Type B pancreatic cell (in vitro differentiated cells): ENCODE data around the gene GPC6. TPM values are rescaled to one million over a fixed set of nuclear protein-coding genes. Genes with fewer than 3 reads are reported as not detected.

ENCODE experiments used
- DNase-seq: peaks from one replicate; pipeline ENCODE4 v3.0.0; 2021; ENCODE audit warnings: mixed read lengths; ENCODE audit not compliant: unreplicated experiment; ENCODE audit errors: extremely low spot score
- H3K27ac Mint-ChIP-seq: 2 replicates; pipeline ENCODE4 v1.8.0; 2021; ENCODE audit warnings: mild to moderate bottlenecking, mixed read lengths
- H3K27me3 Mint-ChIP-seq: 2 replicates; pipeline ENCODE4 v1.8.0; 2021; ENCODE audit warnings: mixed read lengths
- H3K36me3 Mint-ChIP-seq: 2 replicates; pipeline ENCODE4 v1.8.0; 2021; ENCODE audit warnings: mixed read lengths
- H3K4me1 Mint-ChIP-seq: one replicate; pipeline ENCODE4 v1.8.0; 2021; ENCODE audit warnings: mixed read lengths; ENCODE audit not compliant: unreplicated experiment
- H3K4me3 Mint-ChIP-seq: 2 replicates; pipeline ENCODE4 v1.8.0; 2021; ENCODE audit warnings: mild to moderate bottlenecking, mixed read lengths
- H3K9me3 Mint-ChIP-seq: 2 replicates; pipeline ENCODE4 v1.8.0; 2021; ENCODE audit warnings: mixed read lengths
- CTCF ChIP-seq: fragments of 200-600 bp; sonication (generic); conservative IDR thresholded peaks from 2 replicates; pipeline ENCODE4 v1.5.0; 2021; ENCODE audit warnings: antibody characterized with exemption, mild to moderate bottlenecking
- total RNA-seq: library from RNA; stranded (reverse); gene quantifications from 2 replicates; pipeline ENCODE4 v1.2.1, GENCODE V29; 2021; ENCODE audit warnings: low replicate concordance

Gene GPC6
- total RNA-seq, 1 donor from 2014 or later = 30.5 TPM

DNA sequence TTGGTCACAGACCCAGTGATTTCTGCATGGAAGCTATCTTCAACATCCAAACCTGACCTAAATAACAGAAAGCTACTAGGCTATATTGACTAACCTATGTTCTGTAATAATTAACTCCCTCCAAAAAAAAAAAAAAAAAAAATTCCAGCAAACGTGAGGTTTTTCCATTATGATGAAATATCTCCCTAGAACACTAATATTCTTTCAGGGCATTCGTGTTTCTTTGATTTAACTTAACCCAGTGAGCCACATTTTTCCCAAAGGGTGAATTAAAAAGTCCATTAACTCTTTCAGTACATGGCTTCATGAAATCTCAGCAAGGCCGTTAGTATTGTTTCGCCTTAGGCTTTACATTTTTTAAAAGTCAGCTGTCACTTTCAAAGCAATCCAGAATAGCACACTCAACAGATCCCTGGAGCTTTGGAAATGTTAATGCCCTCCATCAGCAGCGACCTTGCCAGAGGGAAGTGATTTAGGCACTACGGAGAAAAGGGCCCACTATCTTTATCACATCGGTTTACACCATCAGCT, 1077.1 kb downstream of the GPC6 start:
- no peak for DNase-seq
- Mint-ChIP-seq H3K4me3 (no peak overlapping the region), H3K27ac (no peak overlapping the region), H3K9me3 (no peaks in the 10 kb centered on the region), H3K27me3 (peaks cover 12% of the 10 kb centered on the region), H3K36me3 (no peaks in the 10 kb centered on the region), H3K4me1 (peaks cover 8% of the 10 kb centered on the region)
- no peak for TF ChIP-seq CTCF

DNA sequence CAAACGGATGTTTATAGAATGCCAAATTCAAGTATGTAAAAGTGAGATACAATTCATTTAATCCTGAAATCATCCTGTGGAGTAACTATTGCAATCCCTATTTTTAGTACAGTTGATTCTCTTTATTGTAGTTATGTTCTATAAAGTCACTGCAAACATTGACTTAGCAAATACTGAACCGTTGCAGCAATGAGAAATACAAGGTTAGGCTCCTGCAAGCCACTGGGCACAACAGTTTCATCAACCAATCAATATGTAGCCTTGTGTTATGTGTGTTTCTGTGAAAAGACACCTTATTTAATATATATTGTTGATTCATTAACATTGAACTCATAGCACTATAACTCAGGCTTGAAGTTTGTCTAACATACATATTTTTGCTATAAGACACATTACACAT, 1078.4 kb downstream of the GPC6 start:
- no peak for DNase-seq
- no peaks in the 10 kb centered on the region for H3K36me3 Mint-ChIP-seq
- no peaks in the 10 kb centered on the region for H3K9me3 Mint-ChIP-seq
- H3K27ac Mint-ChIP-seq = no peak overlapping the region
- no peak for TF ChIP-seq CTCF
- no peak overlapping the region for H3K4me3 Mint-ChIP-seq
- peaks cover 12% of the 10 kb centered on the region for H3K27me3 Mint-ChIP-seq
- peaks cover 8% of the 10 kb centered on the region for H3K4me1 Mint-ChIP-seq

- no peak for DNase-seq
- TF ChIP-seq CTCF = no peak
- peaks cover 8% of the 10 kb centered on the region for H3K4me1 Mint-ChIP-seq
- H3K27me3 Mint-ChIP-seq = peaks cover 10% of the 10 kb centered on the region
- no peak overlapping the region for H3K4me3 Mint-ChIP-seq
- peak overlapping the region; percentile 34 for H3K27ac Mint-ChIP-seq
- no peaks in the 10 kb centered on the region for H3K36me3 Mint-ChIP-seq
- H3K9me3 Mint-ChIP-seq = no peaks in the 10 kb centered on the region
Observed at GRCh38 chr13:94305463-94305862, 1078.9 kb downstream of the GPC6 start.

GRCh38 chr13:94305934-94306333, 1079.3 kb downstream of the GPC6 start:
- DNase-seq = no peak
- Mint-ChIP-seq H3K36me3 (no peaks in the 10 kb centered on the region), H3K27me3 (peaks cover 9% of the 10 kb centered on the region), H3K4me1 (peaks cover 8% of the 10 kb centered on the region), H3K4me3 (no peak overlapping the region), H3K9me3 (no peaks in the 10 kb centered on the region), H3K27ac (peak overlapping the region; percentile 34)
- no peak for TF ChIP-seq CTCF

GRCh38 chr13:94308832-94309231, 1082.2 kb downstream of the GPC6 start:
- Mint-ChIP-seq H3K9me3 (no peaks in the 10 kb centered on the region), H3K27ac (no peak overlapping the region), H3K27me3 (peaks cover 9% of the 10 kb centered on the region), H3K36me3 (no peaks in the 10 kb centered on the region), H3K4me1 (peaks cover 14% of the 10 kb centered on the region), H3K4me3 (no peak overlapping the region)
- no peak for TF ChIP-seq CTCF
- no peak for DNase-seq

DNA sequence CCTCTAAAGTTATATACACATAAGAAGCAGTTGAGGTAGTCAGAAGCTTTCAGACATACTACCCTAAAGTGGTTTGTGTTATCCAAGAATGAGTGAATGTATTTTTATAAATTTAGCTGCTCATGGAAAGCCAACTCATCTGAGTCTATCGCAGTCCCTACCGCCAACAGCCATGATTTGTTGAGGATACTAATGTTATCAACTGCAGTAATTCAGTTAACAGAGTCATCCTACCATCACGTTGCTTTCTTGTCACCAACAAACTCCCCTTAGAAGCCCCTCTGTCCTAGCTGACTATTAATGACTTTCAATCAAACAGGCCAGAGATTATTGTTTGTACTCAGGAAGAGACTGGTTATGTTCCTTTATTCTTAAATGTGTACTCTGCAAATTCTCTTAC, 1083.0 kb downstream of the GPC6 start:
- peaks cover 13% of the 10 kb centered on the region for H3K4me1 Mint-ChIP-seq
- H3K4me3 Mint-ChIP-seq = no peak overlapping the region
- H3K36me3 Mint-ChIP-seq = no peaks in the 10 kb centered on the region
- no peak for DNase-seq
- TF ChIP-seq CTCF = no peak
- H3K27me3 Mint-ChIP-seq = peaks cover 5% of the 10 kb centered on the region
- no peak overlapping the region for H3K27ac Mint-ChIP-seq
- H3K9me3 Mint-ChIP-seq = no peaks in the 10 kb centered on the region
